Right forelimb (tissue), 1 donor: ENCODE results near the gene GNA14.
A peak's percentile ranks its signal among the peaks of the same experiment; 100 is the strongest.
"Not testable (repeated sequence)": the region's sequence is repeated elsewhere in the genome, so short reads cannot be mapped to it uniquely, and the experiment has no call there.

Experiments
- DNase-seq: peaks from one replicate; pipeline ENCODE4 v3.0.0-alpha.2; 2018

GNA14 gene

DNA sequence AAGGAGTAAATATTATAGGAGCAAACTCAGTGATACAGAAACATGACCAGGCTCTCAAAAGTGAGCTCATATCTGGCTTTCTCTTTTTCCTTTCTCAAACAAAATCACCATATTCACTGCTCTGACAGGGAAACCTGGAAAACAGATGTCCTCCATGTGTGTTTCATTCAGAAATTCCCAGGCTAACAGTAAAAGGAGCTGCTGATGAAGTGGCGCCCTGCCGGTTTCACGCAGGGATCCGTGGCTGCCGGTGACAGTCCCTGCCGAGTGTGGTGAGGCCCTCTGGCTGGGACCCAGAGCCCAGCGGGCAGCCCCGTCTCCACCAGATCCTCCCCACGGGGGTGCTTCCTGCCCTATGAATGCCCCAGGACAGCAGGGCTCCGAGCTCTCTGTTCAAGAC lies 208.1 kb downstream of the GNA14 start:
- no peak for DNase-seq

DNA sequence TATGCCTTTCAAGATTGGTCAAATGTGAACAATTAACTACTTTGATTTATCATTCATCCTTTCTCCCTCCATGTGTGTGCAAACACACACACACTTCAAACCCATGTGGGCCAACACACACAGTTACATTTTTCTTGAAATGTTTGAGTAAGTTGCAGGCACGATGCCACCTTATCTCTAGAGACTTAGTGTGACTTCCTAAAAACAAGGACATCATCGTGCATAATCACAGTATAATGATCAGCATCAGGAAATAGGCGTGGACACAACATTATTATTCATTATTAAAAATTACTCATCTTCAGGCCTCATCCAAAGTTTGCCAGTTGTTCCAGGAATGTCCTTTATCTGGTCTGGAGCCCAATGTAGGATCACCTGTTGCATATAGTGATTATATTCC lies 209.5 kb downstream of the GNA14 start:
- no peak for DNase-seq

DNA sequence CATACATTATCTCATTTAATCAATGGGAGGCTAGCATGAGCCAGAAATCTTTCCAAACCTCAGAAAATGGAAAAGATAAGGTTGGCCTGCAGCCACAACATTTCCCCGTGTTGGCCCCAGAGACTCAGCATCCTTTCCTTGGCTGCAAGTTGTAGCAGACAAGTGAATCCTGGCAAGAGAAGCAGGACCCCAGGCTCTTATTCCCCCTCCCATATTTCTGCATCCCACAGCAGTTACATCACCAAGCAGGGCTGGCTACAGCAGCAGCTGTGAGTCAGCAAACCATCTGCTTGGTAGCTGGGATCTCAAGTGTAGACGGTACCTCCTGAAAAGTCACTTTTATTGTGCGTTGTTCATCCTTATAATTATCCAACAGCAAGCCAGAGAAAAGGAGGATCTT lies 212.4 kb downstream of the GNA14 start:
- DNase-seq: no peak

DNA sequence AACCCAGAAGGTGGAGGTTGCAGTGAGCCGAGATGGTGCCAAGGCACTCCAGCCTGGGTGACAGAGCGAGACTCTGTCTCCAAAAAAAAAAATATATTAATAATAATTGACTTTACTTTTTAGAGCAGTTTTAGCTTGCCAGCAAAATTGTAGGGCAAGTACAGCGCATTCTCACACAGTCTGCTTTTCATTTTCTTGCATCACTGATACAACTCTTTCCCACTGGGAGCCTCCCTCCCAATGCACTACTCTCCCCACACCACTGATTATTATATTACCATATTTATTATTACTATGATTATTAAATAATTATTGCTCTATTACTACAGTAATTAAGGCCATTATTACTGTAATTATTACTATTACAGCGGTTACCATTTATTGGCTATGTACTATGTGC lies 212.8 kb downstream of the GNA14 start:
- no peak for DNase-seq

DNA sequence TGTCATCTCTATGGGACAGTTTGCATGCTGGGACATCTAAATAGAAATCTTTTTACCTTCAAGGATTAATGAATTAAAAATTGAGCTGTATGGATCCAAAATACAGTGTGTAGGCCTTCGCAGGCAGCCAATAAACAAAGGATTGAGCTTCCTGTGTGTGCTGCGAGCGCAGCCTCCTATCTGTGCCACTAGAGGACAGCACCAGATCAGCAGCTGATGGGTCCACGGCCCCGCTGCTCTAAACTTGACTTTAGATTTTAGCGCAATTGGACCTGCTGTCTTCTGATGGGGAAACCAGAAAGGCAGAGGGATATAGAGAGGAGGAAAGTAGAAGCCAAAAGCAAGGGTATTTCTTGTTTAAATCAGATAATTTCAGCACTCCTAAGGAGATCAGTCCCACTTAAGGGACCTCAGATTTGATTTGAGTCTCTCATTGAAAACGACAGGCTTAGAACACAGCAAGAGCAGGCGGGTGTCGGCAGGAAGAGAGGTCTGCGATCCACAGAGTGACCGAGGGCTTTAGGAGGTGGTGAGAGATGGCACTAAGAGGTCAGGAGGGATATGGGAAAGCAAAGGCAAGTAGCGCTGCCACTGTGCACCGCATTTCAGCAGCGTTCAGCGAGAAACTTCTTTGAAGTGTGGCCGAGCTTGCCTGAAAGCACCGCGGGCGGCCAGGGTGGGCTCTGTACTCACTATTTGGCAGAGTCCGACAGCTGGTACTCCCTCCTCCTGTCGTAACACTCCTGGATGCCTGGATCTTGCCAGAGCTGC lies 214.3 kb downstream of the GNA14 start:
- peak; percentile 78 for DNase-seq

DNA sequence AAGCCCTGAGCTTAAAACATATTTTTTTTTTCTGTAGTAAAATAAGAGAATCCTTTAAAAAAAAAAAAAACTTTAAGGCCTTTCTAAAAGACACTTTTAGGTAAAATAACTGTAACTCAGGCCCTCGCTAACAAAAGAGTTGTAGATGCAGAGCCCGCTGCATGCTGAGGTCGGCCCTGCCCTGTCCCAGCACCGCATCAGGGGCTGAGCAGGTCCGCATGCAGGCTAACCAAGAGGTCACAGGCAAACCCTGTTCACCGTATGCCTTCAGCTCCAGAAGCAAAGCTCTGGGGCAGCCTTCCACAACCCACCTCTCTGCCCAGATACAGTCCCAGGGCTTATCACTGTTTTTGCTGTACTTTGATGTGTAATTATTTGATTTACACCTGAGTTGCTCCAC lies 216.1 kb downstream of the GNA14 start:
- DNase-seq: no peak

DNA sequence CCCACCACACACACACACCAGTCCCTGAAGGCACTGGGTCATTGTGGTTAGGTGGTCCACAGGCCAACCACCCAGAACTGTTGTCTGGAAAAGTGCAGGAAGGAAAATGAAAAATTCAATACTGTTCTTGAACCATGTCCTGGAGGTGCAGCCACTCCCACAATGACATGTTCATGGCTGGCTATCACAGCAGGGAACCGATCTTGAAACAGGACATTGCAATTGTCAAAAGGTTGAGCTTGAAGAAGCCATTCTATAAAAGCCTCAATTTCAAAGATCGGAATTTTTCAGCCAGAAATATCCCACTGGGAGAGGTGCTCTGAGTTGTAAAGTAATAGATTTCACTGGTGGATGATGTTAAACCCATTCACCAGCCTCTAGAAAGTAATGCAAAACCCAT lies 218.2 kb downstream of the GNA14 start:
- DNase-seq: no peak

DNA sequence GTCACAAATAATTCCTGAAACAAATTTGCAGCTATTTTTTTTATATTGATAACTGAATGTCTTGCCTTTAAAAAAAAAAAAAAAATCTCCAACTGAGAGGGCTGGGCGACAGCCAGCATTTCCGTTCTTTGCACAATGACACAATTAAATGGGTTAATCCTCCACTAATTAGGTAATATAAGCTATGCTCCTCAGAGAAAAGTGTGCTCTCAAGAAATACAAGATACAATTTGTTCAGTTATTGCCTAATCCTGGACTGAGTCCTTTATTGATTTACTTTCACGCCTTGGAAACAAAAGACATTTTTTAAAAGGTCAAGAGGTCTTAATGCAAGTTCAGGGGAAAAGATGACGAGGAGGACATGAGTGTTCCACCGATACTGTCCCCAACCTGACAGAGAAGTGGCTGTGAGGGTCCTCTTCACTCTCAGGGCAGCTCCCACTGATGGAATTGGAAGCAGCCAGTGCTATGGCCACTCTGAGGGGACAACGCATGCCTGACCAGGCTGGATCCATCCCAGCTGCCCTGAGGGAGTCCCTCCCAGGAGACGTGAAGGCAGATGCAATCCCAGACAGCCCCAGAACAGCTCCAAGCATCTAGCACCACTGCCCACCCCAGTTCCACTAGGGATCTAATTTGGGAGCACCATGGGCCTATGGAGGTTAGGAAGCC lies 220.7 kb downstream of the GNA14 start:
- DNase-seq: no peak

DNA sequence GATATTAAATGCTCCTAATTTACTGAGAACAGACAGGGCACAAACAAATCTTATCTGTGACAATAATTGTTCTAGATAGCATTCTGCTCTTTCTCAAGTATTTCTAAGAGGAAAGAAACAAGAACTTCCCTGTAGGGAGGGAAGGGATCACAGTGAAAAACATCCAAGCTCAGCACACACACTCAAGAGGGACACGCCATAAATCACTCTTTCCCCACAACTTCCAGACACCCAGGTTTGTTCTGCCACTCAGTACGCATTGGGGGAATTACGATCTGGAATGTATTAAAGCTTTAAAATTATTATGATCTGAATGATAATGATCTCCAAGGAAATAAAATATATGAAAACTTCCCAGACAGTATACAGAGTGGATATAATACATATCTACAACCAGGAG lies 221.4 kb downstream of the GNA14 start:
- DNase-seq: no peak

DNA sequence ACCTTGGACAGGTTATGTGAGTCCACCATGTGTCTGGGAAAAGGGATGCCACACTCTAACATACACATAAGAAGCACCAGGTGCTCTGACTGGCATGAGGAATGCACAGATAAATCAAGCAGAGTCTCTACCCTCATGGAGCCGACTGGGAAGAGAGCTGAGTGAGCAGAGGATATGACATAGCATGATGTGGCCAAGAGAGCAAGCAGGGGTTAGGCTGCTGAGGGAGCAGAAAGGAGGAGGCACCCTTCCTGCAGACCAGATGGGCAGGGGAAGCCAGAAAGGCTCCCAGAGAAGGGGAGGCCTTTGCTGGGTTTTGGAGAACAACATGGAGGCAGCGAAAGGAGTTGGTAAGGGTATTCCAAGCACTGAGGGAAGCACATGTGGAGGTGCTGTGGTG lies 223.1 kb downstream of the GNA14 start:
- DNase-seq: no peak

DNA sequence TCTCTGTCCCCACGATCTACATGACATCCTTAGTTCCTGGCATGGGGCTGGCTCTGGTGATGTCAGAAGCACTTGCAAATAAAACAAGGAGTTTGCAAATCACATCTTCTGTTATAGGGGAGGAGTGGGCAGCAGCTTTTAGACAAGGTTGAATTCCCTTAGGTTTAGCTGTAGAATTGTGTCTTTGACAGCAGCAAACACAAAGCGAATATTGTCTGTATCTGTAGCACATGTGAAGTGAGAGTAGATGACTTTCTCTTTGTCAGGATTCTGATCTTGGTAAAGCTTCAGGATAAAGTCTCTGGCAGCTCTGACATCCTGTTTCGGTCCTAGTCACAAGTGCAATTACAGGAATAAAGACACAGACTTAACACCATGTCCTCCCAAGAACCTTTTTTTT lies 224.3 kb downstream of the GNA14 start:
- no peak for DNase-seq

DNA sequence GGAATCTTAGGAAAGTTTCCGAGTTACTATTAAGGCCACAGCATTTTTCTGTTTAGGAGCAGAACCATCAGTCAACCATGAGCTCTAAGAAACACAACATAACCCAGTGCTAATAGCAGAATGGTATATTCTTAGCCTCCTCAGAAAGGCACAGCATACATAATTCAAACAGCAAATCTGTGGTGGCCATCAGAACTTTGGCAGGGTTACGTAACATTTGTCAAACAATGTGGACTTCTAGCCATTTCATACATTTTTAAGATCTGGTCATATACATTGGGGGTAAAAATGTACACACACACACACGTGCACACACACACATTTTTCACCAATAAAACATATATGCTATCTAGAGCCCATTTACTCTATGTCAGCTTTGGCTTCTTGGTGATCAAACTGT lies 225.2 kb downstream of the GNA14 start:
- no peak for DNase-seq

DNA sequence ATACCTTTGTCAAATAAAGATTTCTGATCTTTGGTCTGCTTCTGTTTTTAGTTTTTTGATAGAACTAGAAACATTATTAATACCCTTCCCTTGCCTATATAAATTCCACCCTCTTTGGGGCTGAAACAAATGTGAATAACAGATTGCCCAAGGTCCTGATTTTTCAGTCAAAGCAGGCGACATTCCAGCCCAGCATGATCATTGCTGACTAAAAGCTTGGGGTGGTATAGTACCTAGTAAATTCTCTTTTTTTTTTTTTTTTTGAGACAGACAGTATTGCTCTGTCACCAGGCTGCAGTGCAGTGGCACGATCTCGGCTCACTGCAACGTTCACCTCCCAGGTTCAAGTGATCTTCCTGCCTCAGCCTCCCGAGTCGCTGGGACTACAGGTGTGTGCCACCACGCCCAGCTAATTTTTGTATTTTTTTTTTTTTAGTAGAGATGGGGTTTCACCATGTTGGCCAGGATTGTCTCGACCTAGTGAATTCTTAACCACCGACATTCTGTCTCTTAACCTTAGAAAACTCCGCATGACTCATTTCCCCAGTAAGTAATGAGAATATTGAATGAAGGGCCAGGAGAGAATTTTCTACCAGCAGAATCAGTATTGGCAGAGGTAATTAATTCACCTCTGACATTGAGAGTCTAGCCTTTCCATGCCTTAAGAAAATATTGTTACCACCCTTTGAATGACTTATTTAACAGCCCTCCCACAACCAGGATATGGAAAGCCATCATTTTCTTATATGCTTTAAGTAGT lies 226.4 kb downstream of the GNA14 start:
- DNase-seq: no peak

DNA sequence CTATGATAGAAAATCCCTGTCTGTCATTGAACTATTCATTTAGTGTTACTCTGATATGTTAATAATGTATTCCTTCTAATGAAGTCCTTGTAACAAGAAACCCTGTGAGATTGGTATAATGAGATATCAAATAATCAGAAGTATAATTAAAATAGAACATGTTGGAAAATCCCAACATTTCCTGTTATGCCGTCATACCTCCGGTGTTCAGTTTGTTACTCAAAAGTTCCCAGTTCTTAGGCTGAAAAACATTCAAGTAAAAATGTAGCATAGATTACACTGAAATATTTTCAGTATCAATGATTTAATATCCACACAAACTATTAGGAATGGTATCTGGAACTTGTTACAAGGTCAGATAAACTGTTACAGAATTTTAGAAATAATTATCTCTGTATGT lies 227.5 kb downstream of the GNA14 start:
- DNase-seq: no peak

DNA sequence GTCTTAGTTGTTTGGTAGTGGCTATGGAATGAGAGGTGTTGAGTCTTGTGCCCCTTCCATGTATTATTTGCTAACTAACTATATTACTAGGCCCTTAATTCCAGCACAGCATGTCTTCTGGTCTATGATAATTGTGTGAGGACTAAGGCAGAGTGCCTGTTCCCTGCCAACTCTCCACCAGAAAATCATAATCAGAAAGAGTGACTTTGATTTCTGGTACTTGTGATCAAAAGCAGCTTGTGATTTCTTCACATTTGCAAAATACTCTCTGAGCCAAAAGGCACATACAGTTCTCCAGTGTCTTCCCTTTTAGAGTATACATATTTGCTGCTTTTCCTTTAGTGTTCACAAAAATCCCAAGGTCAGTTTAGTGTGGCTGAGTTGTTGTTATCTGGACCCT lies 229.9 kb downstream of the GNA14 start:
- no peak for DNase-seq

DNA sequence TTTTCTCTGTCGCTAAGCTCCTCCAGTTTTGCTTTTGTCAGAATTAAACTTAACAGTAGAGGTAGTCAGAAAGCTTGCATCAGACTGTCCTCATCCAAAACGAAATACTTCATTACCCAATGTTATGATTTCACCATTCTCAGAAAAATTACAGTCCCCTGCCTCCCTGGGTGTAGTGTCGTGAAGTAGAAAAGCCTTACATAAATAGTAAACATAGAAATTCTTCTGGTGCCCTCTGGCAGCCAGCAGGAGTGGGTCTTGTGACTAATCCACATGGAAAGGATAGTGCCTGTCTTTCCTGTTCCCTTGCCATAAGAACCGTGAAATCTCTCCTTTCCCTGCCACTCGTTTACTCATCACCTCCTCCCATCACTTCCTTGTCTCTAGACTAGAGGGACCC lies 230.6 kb downstream of the GNA14 start:
- no peak for DNase-seq

DNA sequence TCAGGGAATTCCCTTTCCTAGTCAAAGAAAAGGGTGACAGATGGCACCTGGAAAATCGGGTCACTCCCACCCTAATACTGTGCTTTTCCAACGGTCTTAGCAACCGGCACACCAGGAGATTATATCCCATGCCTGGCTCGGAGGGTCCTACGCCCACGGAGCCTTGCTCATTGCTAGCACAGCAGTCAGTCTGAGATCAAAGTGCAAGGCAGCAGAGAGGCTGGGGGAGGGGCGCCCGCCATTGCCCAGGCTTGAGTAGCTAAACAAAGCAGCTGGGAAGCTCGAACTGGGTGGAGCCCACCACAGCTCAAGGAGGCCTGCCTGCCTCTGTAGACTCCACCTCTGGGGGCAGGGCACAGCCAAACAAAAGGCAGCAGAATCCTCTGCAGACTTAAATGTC lies 239.6 kb downstream of the GNA14 start:
- not testable (repeated sequence) for DNase-seq

DNA sequence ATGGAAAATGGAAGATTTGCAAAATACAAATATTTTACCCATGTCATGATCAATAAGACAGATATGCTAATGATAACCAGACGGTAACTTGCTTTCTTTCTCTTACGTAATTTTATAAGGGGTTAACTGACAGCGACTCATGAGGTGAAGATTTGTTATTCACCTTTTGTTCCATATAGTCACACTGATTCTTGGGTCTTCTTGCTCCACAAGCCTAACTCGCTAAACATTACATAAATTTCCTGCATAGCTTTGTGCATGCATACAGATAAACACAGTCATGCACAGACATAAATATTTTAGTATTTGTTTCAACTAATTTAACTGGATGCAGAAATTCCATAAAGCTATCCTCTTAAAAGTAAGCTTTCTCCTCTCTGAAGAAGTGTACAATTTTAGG lies 244.9 kb downstream of the GNA14 start:
- no peak for DNase-seq

DNA sequence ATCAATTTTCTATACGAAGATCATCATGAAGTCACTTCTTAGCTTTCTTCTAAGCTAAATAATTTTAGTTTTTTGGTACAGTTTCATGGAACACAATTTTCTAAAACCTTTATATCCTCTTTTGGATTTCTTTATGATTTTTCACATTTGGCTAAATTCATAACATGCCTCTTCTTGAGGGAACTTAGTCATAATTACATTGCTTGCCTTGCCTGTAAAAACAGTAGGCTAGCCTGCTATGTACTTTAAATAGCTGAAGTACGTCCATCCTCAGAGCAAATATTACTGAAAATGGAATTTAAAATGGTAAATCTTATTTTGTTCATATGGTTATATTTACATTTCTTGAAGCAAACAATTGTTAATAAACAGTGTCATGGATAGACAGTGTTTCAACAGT lies 245.8 kb downstream of the GNA14 start:
- DNase-seq: no peak

DNA sequence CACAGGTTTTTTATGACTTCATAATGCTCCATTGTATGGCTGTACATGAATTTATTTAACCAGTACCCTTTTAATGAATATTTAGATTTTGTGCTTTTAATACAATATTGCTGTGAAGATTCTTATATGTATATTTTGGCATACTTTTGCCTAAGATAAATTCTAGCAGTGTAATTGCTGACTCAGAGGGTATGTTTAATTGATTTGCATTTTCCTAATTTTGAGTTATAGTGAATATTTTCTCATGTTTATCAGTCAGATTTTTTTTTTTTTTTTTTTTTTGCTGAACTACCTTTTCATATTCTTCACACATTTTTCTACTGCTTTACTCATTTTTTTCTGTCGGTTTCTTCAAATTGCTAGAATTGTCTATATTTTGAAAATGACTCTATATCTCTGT lies 248.2 kb downstream of the GNA14 start:
- DNase-seq: no peak

DNA sequence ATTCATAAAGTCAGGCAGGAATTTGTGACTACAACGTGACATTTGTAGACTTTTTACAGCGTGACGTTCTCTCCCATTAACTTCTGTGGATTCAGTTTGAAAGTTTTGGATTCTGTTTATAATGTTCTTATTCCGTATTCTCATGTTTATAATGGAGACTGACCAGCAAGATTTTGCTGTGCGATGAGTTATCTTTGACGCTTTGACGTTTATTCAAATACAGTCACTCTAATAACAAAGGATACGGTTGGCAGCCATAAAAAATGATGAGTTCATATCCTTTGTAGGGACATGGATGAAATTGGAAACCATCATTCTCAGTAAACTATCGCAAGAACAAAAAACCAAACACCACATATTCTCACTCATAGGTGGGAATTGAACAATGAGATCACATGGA lies 249.5 kb downstream of the GNA14 start:
- not testable (repeated sequence) for DNase-seq

DNA sequence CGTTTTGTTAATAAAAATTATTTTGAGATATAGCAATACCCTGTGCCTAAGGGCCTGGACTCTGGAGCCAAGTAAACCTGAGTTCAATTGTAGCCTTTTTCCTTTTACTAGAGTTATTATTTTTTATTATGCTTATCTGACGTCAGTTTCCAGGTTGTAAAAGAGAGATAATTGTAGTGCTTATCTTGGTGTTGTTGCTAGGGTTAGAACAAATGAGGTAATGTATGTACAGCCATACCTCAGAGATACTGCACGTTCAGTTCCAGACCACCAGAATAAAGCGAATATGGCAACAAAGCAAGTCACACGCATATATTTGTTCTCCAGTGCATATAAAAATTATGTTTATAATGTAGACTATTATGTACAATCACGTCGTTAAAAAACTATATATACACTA lies 255.8 kb downstream of the GNA14 start:
- DNase-seq: no peak

DNA sequence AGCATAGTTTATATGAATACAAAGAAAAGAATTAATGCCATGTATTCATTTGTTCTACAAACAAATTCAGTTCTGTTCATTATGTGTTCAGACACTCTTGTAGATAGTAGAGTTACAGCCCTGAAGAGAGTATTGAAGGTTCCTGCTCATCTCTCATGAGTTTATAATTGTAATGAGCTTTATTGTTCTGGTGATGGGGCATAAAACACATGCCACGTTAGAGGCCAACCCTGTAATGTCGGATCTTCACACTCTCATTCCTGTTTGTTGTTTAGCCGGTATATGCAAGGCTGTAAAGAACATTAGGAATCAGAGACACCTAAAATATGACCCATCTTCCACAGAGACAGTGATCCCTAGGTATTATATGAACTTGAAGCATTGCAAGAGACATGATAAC lies 256.3 kb downstream of the GNA14 start:
- no peak for DNase-seq

DNA sequence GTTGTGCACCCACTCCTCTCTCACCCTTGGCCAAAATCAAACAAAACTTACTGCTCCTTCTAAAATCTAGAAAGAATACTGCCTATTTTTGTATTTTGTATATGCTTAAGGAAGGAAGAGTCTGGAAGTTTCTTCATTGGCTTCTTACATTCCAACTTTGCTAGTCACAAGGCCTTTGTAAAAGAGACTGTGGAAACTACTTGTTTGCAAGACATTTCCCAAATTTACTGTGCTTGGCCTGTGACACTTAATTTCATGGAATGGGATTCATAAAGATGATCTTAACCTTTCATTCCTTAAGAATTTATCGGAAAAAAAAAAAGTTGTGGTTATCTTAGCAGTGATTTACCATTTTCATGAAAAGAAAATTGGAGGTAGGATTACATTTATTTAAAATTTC lies 261.9 kb downstream of the GNA14 start:
- no peak for DNase-seq
